Caco-2 (cell line): ENCODE results near the gene DDAH2. TPM values are rescaled to one million over a fixed set of nuclear protein-coding genes. Genes with fewer than 3 reads are reported as not detected.

Experiments used
- BruUV-seq: library from RNA; stranded (reverse); fragments of 400-500 nt; replicated peaks from 2 replicates; lab custom pipeline; 2021; lab: Mats Ljungman, UMichigan
- CTCF ChIA-PET: fragments of 300-600 bp; sonication (Branson Sonifier 250); formaldehyde crosslinking; loops from one replicate; lab custom pipeline; 2022; ENCODE audit warnings: antibody characterized with exemption; lab: Charles Lee
- POLR2A ChIA-PET: fragments of 300-600 bp; sonication (Branson Sonifier 250); formaldehyde crosslinking; loops from one replicate; lab custom pipeline; 2022; ENCODE audit warnings: antibody characterized with exemption; lab: Charles Lee
- DNase-seq, 2 experiments: peaks; one replicate each; pipeline versions ENCODE4 v3.0.0 to v3.0.0-alpha.2; 2020 to 2022
- H3K27me3 ChIP-seq: replicated peaks from 2 replicates; pipeline ENCODE4 v1.6.0; 2011; ENCODE audit warnings: low read length; ENCODE audit not compliant: control insufficient read depth, insufficient read depth
- H3K36me3 ChIP-seq: 2 replicates; pipeline ENCODE4 v1.5.1; 2011; ENCODE audit warnings: low read length; ENCODE audit not compliant: control insufficient read depth, insufficient read depth
- H3K4me1 ChIP-seq: fragments of 250-450 bp; sonication (Bioruptor Pico); 2 replicates; pipeline ENCODE4 v1.5.1; 2020; ENCODE audit warnings: mild to moderate bottlenecking
- H3K4me3 ChIP-seq: 2 replicates; pipeline ENCODE4 v1.5.1; 2011; ENCODE audit warnings: low read depth, mild to moderate bottlenecking, control low read depth, low read length
- H3K9me3 ChIP-seq: fragments of 250-450 bp; sonication (Bioruptor Pico); 2 replicates; pipeline ENCODE4 v1.5.1; 2020; ENCODE audit warnings: mild to moderate bottlenecking, moderate library complexity
- H3K27ac Mint-ChIP-seq: one replicate; pipeline ENCODE4 v1.8.0; 2022; ENCODE audit warnings: mixed read lengths; ENCODE audit not compliant: unreplicated experiment
- H3K27me3 Mint-ChIP-seq: one replicate; pipeline ENCODE4 v1.8.0; 2022; ENCODE audit warnings: mixed read lengths; ENCODE audit not compliant: insufficient read depth, unreplicated experiment
- H3K36me3 Mint-ChIP-seq: one replicate; pipeline ENCODE4 v1.8.0; 2022; ENCODE audit warnings: mild to moderate bottlenecking, mixed read lengths; ENCODE audit not compliant: insufficient read depth, unreplicated experiment
- H3K4me1 Mint-ChIP-seq: one replicate; pipeline ENCODE4 v1.8.0; 2022; ENCODE audit warnings: low read depth, mixed read lengths; ENCODE audit not compliant: unreplicated experiment
- H3K4me3 Mint-ChIP-seq: one replicate; pipeline ENCODE4 v1.8.0; 2022; ENCODE audit warnings: mild to moderate bottlenecking, moderate library complexity, mixed read lengths; ENCODE audit not compliant: unreplicated experiment
- H3K9me3 Mint-ChIP-seq: one replicate; pipeline ENCODE4 v1.8.0; 2022; ENCODE audit warnings: mixed read lengths; ENCODE audit not compliant: unreplicated experiment
- CTCF ChIP-seq, 2 experiments: fragments of 200-600 bp in 1 of 2; IDR thresholded peaks; 1 replicate in 1 of 2; 2 replicates in 1 of 2; pipeline versions ENCODE4 v1.5.1 to v1.8.0; 2011 to 2022; ENCODE audit warnings: antibody characterized with exemption in 1 of 2, control low read depth in 1 of 2, inconsistent platforms in 1 of 2, low read depth in 1 of 2, low read length in 1 of 2, mild to moderate bottlenecking in 1 of 2, moderate library complexity in 1 of 2; ENCODE audit not compliant: insufficient read depth in 1 of 2, severe bottlenecking in 1 of 2, unreplicated experiment in 1 of 2
- intact Hi-C: fragments of 100-400 bp; cut with micrococcal nuclease; formaldehyde crosslinking; loops from one replicate; pipeline ENCODE4 v1.10.0; 2022; ENCODE audit not compliant: unreplicated experiment
- total RNA-seq: library from RNA; stranded (reverse); gene quantifications from 2 replicates; pipeline ENCODE4 v1.2.3, GENCODE V29; 2022

DDAH2 gene
- total RNA-seq, 1 experiment from 2014 or later: 82.4 TPM

- BruUV-seq: no TSS peak
- H3K9me3 Mint-ChIP-seq: no peaks in the 10 kb centered on the region
- Histone ChIP-seq H3K9me3 (no peaks in the 10 kb centered on the region), H3K4me3 (no peak overlapping the region), H3K4me1 (no peaks in the 10 kb centered on the region), H3K27me3 (no peaks in the 10 kb centered on the region), H3K36me3 (peaks cover 3% of the 10 kb centered on the region; the same call in 1 of the 2 replicates)
- no peaks in the 10 kb centered on the region for H3K4me1 Mint-ChIP-seq
- DNase-seq: no peak
- no peak for TF ChIP-seq CTCF (IDR thresholded peaks at IDR 0.05; ENCODE audit: insufficient read depth in 1 of 2, low read depth in 1 of 2, low read length in 1 of 2, severe bottlenecking in 1 of 2, unreplicated experiment in 1 of 2)
- peaks cover 6% of the 10 kb centered on the region for H3K36me3 Mint-ChIP-seq
- ChIA-PET CTCF (interaction anchor here (0.8 kb wide), 1 partner anchor 17 kb away, joined by 3 read pairs; no protein-coding TSS in a partner anchor), POLR2A (interaction anchor here (0.6 to 1.5 kb wide), 3 partner anchors 12 to 219 kb away, joined by 5 to 13 read pairs (median 5); partner anchors contain the start of genes LY6G5B and MSH5)
- H3K4me3 Mint-ChIP-seq: no peak overlapping the region
- no peak overlapping the region for H3K27ac Mint-ChIP-seq
- intact Hi-C loops: no loop called here
- no peaks in the 10 kb centered on the region for H3K27me3 Mint-ChIP-seq
Observed at GRCh38 chr6:31752739-31753319, 23.7 kb upstream of the DDAH2 start.

- H3K36me3 ChIP-seq: peaks cover 5% of the 10 kb centered on the region; the same call in 1 of the 2 replicates
- peaks cover 8% of the 10 kb centered on the region for H3K4me1 ChIP-seq
- intact Hi-C loops: no loop called here
- no peaks in the 10 kb centered on the region for H3K27me3 Mint-ChIP-seq
- no peak overlapping the region for H3K4me3 Mint-ChIP-seq
- POLR2A ChIA-PET: no interaction called here
- TF ChIP-seq CTCF (IDR thresholded peaks at IDR 0.05; ENCODE audit: insufficient read depth in 1 of 2, low read depth in 1 of 2, low read length in 1 of 2, severe bottlenecking in 1 of 2, unreplicated experiment in 1 of 2): no peak
- no peak for DNase-seq
- peaks cover 6% of the 10 kb centered on the region for H3K4me1 Mint-ChIP-seq
- H3K9me3 ChIP-seq: no peaks in the 10 kb centered on the region
- no peaks in the 10 kb centered on the region for H3K9me3 Mint-ChIP-seq
- BruUV-seq: no TSS peak
- H3K36me3 Mint-ChIP-seq: peaks cover 17% of the 10 kb centered on the region
- H3K27me3 ChIP-seq: no peaks in the 10 kb centered on the region
- no peak overlapping the region for H3K4me3 ChIP-seq
- H3K27ac Mint-ChIP-seq: no peak overlapping the region
- CTCF ChIA-PET: no interaction called here
Observed at GRCh38 chr6:31750411-31751022, 21.4 kb upstream of the DDAH2 start.

DNA sequence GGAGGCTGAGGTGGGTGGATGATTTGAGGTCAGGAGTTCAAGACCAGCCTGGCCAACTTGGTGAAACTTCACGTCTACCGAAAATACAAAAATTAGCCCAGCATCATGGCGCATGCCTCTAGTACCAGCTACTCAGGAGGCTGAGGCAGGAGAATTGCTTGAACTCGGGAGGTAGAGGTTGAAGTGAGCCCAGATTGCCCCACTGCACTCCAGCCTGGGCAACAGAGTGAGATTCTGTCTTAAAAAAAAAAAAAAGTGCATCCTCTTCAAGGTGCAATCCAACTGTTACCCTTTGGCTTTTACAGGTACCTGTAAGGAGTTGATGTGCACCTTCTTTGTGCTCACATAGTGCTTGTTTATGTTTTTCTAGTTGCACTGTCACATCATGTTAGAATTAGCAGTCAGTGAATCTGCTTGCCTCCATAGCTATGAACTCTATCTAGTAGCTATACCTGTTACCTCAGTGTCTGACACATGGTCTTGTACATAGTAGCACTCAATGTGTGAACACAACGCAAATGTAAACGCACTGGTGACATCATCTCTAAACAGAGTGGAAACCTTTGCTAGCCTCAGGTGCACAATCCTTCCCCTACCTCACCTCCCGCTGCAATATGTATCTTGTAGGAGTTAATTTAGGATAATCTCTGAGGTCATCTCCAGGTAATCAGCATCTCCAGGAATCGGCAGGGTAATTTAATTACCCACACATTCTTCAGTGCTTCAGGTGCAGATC lies 20.4 kb upstream of the DDAH2 start:
- no TSS peak for BruUV-seq

More for the DNA sequence above, 20.4 kb upstream of the DDAH2 start:
- H3K4me3 ChIP-seq: no peak overlapping the region
- H3K9me3 ChIP-seq: no peaks in the 10 kb centered on the region
- Mint-ChIP-seq H3K9me3 (no peaks in the 10 kb centered on the region), H3K4me1 (peaks cover 6% of the 10 kb centered on the region), H3K27me3 (no peaks in the 10 kb centered on the region), H3K36me3 (peaks cover 22% of the 10 kb centered on the region), H3K4me3 (no peak overlapping the region), H3K27ac (peak overlapping the region; percentile 33)
- no peak for DNase-seq
- ChIA-PET CTCF (interaction anchor here (0.6 kb wide), 1 partner anchor 18 kb away, joined by 8 read pairs; no protein-coding TSS in a partner anchor), POLR2A (interaction anchor here (0.5 kb wide), 1 partner anchor 78 kb away, joined by 3 read pairs; the partner anchor contains the start of gene HSPA1B)
- H3K36me3 ChIP-seq: peaks cover 5% of the 10 kb centered on the region; the same call in 1 of the 2 replicates
- intact Hi-C loops: no loop called here
- no peak for TF ChIP-seq CTCF (IDR thresholded peaks at IDR 0.05; ENCODE audit: insufficient read depth in 1 of 2, low read depth in 1 of 2, low read length in 1 of 2, severe bottlenecking in 1 of 2, unreplicated experiment in 1 of 2)
- peaks cover 8% of the 10 kb centered on the region for H3K4me1 ChIP-seq
- no peaks in the 10 kb centered on the region for H3K27me3 ChIP-seq
